GM23248 (cell line): Measurements from ENCODE around the gene ZNF773.

ENCODE experiments used
- EZH2 ChIP-seq: fragments of 200-600 bp; sonication (generic); IDR thresholded peaks from 2 replicates; pipeline ENCODE4 v1.6.1; 2018; ENCODE audit warnings: antibody characterized with exemption, mild to moderate bottlenecking; ENCODE audit not compliant: insufficient read depth, poor library complexity, severe bottlenecking
- EZH2phosphoT487 ChIP-seq: fragments of 200-600 bp; sonication (generic); IDR thresholded peaks from 2 replicates; pipeline ENCODE4 v1.6.1; 2018; ENCODE audit warnings: antibody characterized with exemption, moderate library complexity, mild to moderate bottlenecking, low read depth; ENCODE audit not compliant: insufficient read depth

- no peak for TF ChIP-seq EZH2
- TF ChIP-seq EZH2phosphoT487 = no peak
These were observed 46.8 kb downstream of the ZNF773 start for GRCh38 chr19:57546513-57546912.
